Endodermal cell (in vitro differentiated cells): ENCODE results near the gene SLK. TPM values are rescaled to one million over a fixed set of nuclear protein-coding genes. Genes with fewer than 3 reads are reported as not detected.

Experiments
- DNase-seq: peaks from one replicate; pipeline ENCODE4 v3.0.0-alpha.2; 2017
- H3K27ac ChIP-seq: 2 replicates; pipeline ENCODE4 v1.5.1; 2013; ENCODE audit warnings: mild to moderate bottlenecking, low read depth, low read length, moderate library complexity
- H3K27me3 ChIP-seq: 2 replicates; pipeline ENCODE4 v1.6.1; 2013; ENCODE audit warnings: mild to moderate bottlenecking, low read length, moderate library complexity; ENCODE audit not compliant: insufficient read depth, control insufficient read depth, poor library complexity, severe bottlenecking
- H3K36me3 ChIP-seq: 2 replicates; pipeline ENCODE4 v1.7.0; 2013; ENCODE audit warnings: mild to moderate bottlenecking, low read length, moderate library complexity; ENCODE audit not compliant: control insufficient read depth, insufficient read depth
- H3K4me1 ChIP-seq: one replicate; pipeline ENCODE4 v1.7.0; 2013; ENCODE audit warnings: low read length; ENCODE audit not compliant: control insufficient read depth, insufficient read depth
- H3K4me3 ChIP-seq: 2 replicates; pipeline ENCODE4 v1.5.1; 2013; ENCODE audit warnings: mild to moderate bottlenecking, low read length, moderate library complexity
- H3K9ac ChIP-seq: 2 replicates; pipeline ENCODE4 v1.6.1; 2013; ENCODE audit warnings: mild to moderate bottlenecking, low read length, moderate library complexity; ENCODE audit not compliant: poor library complexity, severe bottlenecking; ENCODE audit errors: extremely low read depth
- H3K9me3 ChIP-seq: 2 replicates; pipeline ENCODE4 v1.6.1; 2013; ENCODE audit warnings: mild to moderate bottlenecking, low read length, moderate library complexity; ENCODE audit not compliant: control insufficient read depth
- H3K27ac Mint-ChIP-seq: 2 replicates; pipeline ENCODE4 v1.8.0; 2020; ENCODE audit warnings: mixed read lengths
- H3K27me3 Mint-ChIP-seq: 2 replicates; pipeline ENCODE4 v1.8.0; 2021; ENCODE audit warnings: mild to moderate bottlenecking, mixed read lengths; ENCODE audit not compliant: insufficient read depth
- H3K36me3 Mint-ChIP-seq: 2 replicates; pipeline ENCODE4 v1.8.0; 2020; ENCODE audit warnings: low read depth, mixed read lengths
- H3K4me1 Mint-ChIP-seq: 2 replicates; pipeline ENCODE4 v1.8.0; 2020; ENCODE audit warnings: mixed read lengths
- H3K4me3 Mint-ChIP-seq: 2 replicates; pipeline ENCODE4 v1.8.0; 2020; ENCODE audit warnings: mild to moderate bottlenecking, moderate library complexity, mixed read lengths
- H3K9me3 Mint-ChIP-seq: 2 replicates; pipeline ENCODE4 v1.8.0; 2020; ENCODE audit warnings: mild to moderate bottlenecking, mixed read lengths
- WGBS, 2 experiments: methylation state at CpG; one replicate each; pipeline versions ENCODE4 v1.1.5 to v1.1.7; 2013; ENCODE audit warnings: missing lambda C conversion rate in 2 of 2, mixed read lengths in 1 of 2; ENCODE audit not compliant: insufficient coverage in 1 of 2, insufficient read length in 1 of 2; 5-methylcytosine and 5-hydroxymethylcytosine counted together
- total RNA-seq, 2 donors: library from RNA; stranded (reverse); fragmentation: NEBNext Ultra II Directional in 1 of 2; extraction: Animal tissue kit (Norgen Biotek cat#: 25700) in 1 of 2; gene quantifications; 2 replicates in 1 of 2; 3 replicates in 1 of 2; pipeline ENCODE4 v1.2.1, GENCODE V29; 2021
- TF ChIP-seq, protein P1 (sequence below): fragments of 200-600 bp; sonication (generic); conservative IDR thresholded peaks from 2 replicates; pipeline ENCODE4 v1.5.0; 2021; ENCODE audit warnings: antibody characterized with exemption, mild to moderate bottlenecking

The SLK gene
- total RNA-seq, 2 donors from 2014 or later: 23.4 to 32.9 TPM

DNA sequence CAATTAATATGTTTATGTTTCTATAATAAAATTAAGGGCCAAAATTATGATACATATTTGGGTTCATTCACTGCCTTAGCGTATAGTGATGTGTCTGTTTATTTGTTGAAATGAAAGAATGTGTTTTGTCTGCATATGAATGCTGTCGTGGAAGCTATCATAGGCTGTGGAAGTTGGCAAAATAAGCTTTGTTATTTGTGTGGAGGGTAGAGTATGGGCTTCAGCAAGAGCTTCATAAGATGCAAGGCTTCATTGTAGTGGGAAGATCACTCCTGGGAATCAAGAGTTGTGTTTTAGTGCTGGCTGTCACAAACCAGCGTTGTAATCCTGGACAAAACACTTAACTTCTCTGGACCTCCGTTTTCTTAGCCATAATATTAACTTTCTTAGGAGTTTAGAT, 2.5 kb downstream of the SLK start:
- H3K4me3 Mint-ChIP-seq: peak overlapping the region; percentile 86
- H3K9me3 ChIP-seq: no peaks in the 10 kb centered on the region
- no peaks in the 10 kb centered on the region for H3K36me3 ChIP-seq
- H3K4me1 Mint-ChIP-seq: peaks cover 13% of the 10 kb centered on the region
- no peaks in the 10 kb centered on the region for H3K4me1 ChIP-seq
- H3K27ac ChIP-seq: no peak overlapping the region
- H3K27me3 ChIP-seq: no peaks in the 10 kb centered on the region
- no peak overlapping the region for H3K9ac ChIP-seq
- peak overlapping the region; percentile 100 for H3K4me3 ChIP-seq
- TF ChIP-seq, protein P1, sequence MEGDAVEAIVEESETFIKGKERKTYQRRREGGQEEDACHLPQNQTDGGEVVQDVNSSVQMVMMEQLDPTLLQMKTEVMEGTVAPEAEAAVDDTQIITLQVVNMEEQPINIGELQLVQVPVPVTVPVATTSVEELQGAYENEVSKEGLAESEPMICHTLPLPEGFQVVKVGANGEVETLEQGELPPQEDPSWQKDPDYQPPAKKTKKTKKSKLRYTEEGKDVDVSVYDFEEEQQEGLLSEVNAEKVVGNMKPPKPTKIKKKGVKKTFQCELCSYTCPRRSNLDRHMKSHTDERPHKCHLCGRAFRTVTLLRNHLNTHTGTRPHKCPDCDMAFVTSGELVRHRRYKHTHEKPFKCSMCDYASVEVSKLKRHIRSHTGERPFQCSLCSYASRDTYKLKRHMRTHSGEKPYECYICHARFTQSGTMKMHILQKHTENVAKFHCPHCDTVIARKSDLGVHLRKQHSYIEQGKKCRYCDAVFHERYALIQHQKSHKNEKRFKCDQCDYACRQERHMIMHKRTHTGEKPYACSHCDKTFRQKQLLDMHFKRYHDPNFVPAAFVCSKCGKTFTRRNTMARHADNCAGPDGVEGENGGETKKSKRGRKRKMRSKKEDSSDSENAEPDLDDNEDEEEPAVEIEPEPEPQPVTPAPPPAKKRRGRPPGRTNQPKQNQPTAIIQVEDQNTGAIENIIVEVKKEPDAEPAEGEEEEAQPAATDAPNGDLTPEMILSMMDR: no peak
- 67 to 81% methylated on average over 3 of the region's 4 CpGs for WGBS, 2 experiments
- peaks cover 2% of the 10 kb centered on the region for H3K27me3 Mint-ChIP-seq
- no peaks in the 10 kb centered on the region for H3K9me3 Mint-ChIP-seq
- H3K36me3 Mint-ChIP-seq: peaks cover 4% of the 10 kb centered on the region
- no peak for DNase-seq
- H3K27ac Mint-ChIP-seq: no peak overlapping the region

DNA sequence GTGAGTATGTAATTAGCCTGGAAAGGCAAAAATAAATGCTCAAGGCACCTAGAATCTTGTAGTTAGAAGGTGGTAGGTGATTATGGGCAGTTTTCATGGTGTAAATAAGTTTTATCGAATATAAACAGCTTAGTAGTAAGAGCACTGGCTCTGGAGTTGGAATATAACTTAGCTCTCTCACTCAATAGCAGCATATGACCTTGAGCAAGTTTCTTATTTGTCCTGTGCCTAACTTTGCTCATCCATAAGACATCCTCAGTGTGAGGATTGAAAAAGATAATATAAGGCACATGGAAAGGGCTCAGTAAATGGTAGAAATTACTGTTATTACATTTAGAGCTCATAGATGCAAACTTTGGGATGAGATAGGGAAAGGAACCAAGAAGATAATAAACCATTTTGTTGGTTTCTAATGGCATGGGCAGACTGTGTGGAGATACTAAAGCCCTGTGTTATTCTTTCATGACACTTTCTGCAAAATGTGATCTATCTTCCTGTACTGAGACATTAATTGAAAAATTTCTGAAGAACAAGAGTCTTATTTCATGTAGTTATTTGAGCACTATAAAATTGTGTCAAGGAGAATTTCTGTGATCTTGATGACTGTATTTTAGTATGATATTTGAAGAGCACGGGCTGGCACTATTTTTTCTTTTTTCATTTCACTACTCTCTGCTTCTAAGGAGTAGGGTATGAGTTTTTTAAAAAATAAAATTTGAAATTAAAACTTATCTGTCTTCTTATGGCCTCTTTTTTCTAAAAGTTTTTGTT, 3.1 kb downstream of the SLK start:
- no peak overlapping the region for H3K27ac Mint-ChIP-seq
- H3K27ac ChIP-seq: no peak overlapping the region

DNA sequence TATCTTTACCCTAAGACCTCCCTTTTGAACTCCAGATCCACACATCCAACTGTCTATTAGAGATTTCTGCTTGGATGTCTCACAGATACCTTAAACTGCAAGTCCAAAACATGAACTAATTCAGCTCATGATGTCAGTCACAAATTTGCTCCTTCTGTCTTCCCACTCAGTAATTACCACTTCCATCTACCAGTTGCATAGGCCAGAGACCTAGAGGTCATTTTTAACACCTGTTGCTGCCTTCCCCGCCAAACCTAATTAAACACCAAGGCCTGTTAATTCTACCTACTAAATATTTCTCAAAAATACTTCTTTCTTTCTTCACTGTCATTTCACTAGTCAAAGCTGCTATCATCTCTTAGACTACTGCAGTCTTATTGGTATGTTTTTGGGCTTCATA, 8.2 kb downstream of the SLK start:
- WGBS, 2 experiments: 80 to 100% methylated on average over 1 of the region's 1 CpG
- Mint-ChIP-seq H3K36me3 (peaks cover 7% of the 10 kb centered on the region), H3K4me3 (no peak overlapping the region), H3K27me3 (no peaks in the 10 kb centered on the region), H3K27ac (no peak overlapping the region), H3K4me1 (peaks cover 1% of the 10 kb centered on the region), H3K9me3 (no peaks in the 10 kb centered on the region)
- TF ChIP-seq, protein P1: no peak
- no peaks in the 10 kb centered on the region for H3K4me1 ChIP-seq
- H3K36me3 ChIP-seq: no peaks in the 10 kb centered on the region
- H3K9ac ChIP-seq: no peak overlapping the region
- H3K4me3 ChIP-seq: no peak overlapping the region
- no peak for DNase-seq
- no peaks in the 10 kb centered on the region for H3K9me3 ChIP-seq
- no peaks in the 10 kb centered on the region for H3K27me3 ChIP-seq
- H3K27ac ChIP-seq: no peak overlapping the region

More for the DNA sequence above, 3.1 kb downstream of the SLK start:
- TF ChIP-seq, protein P1: no peak
- Mint-ChIP-seq H3K27me3 (peaks cover 2% of the 10 kb centered on the region), H3K4me1 (peaks cover 13% of the 10 kb centered on the region), H3K9me3 (no peaks in the 10 kb centered on the region), H3K36me3 (peaks cover 6% of the 10 kb centered on the region), H3K4me3 (peak overlapping the region; percentile 86)
- Histone ChIP-seq H3K27me3 (no peaks in the 10 kb centered on the region), H3K4me3 (peak overlapping the region; percentile 100), H3K36me3 (no peaks in the 10 kb centered on the region), H3K9ac (no peak overlapping the region), H3K9me3 (no peaks in the 10 kb centered on the region), H3K4me1 (no peaks in the 10 kb centered on the region)
- 94% methylated on average over 1 of the region's 2 CpGs; no CpG with 5 or more reads in 1 of the 2 experiments for WGBS, 2 experiments
- DNase-seq: no peak
